Cerebellar nuclear complex (tissue), 1 donor: Measurements from ENCODE around the gene WWC2.

Experiments used
- DNase-seq, 2 experiments: peaks; one replicate each; lab custom pipeline; 2025; lab: John Stamatoyannopoulos, UW

Gene WWC2

GRCh38 chr4:183354219-183354618, 255.2 kb downstream of the WWC2 start:
- no peak for DNase-seq

GRCh38 chr4:183355405-183355804, 256.3 kb downstream of the WWC2 start:
- no peak for DNase-seq

- no peak for DNase-seq
These were observed 257.2 kb downstream of the WWC2 start for GRCh38 chr4:183356173-183356830.

- no peak for DNase-seq
These were observed 258.0 kb downstream of the WWC2 start for GRCh38 chr4:183356931-183357675.

GRCh38 chr4:183358215-183358755, 259.2 kb downstream of the WWC2 start:
- no peak for DNase-seq

- DNase-seq: no peak
These were observed 261.3 kb downstream of the WWC2 start for GRCh38 chr4:183360161-183360919.

GRCh38 chr4:183362036-183362435, 263.0 kb downstream of the WWC2 start:
- no peak for DNase-seq

GRCh38 chr4:183362916-183363542, 264.0 kb downstream of the WWC2 start:
- no peak for DNase-seq

GRCh38 chr4:183364025-183364424, 265.0 kb downstream of the WWC2 start:
- no peak for DNase-seq

- DNase-seq: no peak
These were observed 267.3 kb downstream of the WWC2 start for GRCh38 chr4:183366206-183366835.

- DNase-seq: no peak
These were observed 270.0 kb downstream of the WWC2 start for GRCh38 chr4:183369073-183369472.
